22Rv1 (cell line): ENCODE results near the gene CLIP4.

Experiments used
- ZFX ChIP-seq: fragments of 450-650 bp; IDR thresholded peaks from 2 replicates; pipeline ENCODE4 v1.6.1; 2017; ENCODE audit warnings: antibody characterized with exemption, borderline replicate concordance
- TF ChIP-seq, protein P1 (sequence below): fragments of 450-650 bp; IDR thresholded peaks from 2 replicates; pipeline ENCODE4 v1.5.1; 2017; ENCODE audit warnings: mild to moderate bottlenecking

DNA sequence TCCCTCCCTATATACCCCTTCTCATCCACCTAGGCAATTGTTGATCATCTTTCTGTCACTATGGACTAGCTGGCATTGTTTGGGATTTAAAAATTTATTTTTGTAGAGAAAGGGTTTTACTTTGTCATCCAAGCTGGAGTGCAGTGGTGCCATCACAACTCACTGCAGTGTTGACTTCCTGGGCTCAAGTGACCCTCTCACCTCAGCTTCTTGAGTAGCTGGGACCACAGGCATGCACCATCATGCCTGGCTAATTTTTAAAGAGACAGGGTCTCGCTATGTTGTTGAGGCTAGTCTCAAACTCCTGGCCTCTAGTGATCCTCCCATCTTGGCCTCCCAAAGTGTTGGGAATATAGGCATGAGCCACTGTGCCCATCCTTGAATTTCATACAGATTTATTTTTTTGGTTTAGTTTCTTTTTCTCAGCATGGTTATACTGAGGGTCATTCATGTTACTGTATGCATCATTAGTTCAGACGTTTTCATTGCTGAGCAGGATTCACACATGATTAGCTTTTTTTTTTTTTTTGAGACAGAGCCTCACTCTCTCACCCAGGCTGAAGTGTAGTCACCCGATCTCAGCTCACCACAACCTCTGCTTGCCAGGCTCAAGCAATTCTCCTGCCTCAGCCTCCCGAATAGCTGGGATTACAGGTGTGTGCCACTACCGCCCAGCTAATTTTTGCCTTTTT, 32.3 kb upstream of the CLIP4 start:
- no peak for TF ChIP-seq ZFX
- TF ChIP-seq, protein P1, sequence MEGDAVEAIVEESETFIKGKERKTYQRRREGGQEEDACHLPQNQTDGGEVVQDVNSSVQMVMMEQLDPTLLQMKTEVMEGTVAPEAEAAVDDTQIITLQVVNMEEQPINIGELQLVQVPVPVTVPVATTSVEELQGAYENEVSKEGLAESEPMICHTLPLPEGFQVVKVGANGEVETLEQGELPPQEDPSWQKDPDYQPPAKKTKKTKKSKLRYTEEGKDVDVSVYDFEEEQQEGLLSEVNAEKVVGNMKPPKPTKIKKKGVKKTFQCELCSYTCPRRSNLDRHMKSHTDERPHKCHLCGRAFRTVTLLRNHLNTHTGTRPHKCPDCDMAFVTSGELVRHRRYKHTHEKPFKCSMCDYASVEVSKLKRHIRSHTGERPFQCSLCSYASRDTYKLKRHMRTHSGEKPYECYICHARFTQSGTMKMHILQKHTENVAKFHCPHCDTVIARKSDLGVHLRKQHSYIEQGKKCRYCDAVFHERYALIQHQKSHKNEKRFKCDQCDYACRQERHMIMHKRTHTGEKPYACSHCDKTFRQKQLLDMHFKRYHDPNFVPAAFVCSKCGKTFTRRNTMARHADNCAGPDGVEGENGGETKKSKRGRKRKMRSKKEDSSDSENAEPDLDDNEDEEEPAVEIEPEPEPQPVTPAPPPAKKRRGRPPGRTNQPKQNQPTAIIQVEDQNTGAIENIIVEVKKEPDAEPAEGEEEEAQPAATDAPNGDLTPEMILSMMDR, result no peak
